ENCODE measurements around the gene ZNF787. TPM values are rescaled to one million over a fixed set of nuclear protein-coding genes. Genes with fewer than 3 reads are reported as not detected.
A peak's percentile ranks its signal among the peaks of the same experiment; 100 is the strongest.

The ZNF787 gene
- total RNA-seq, 3 donors from 2014 or later: 49.1 to 61.2 (median 56.1) TPM

GRCh38 chr19:56114778-56115110 is 6.4 kb downstream of the ZNF787 start:
- DNase-seq (no peak), ATAC-seq (no peak)
- intact Hi-C loops (cut with DNase I, micrococcal nuclease): no loop called here
- Histone ChIP-seq H3K36me3 (ENCODE audit: low read depth) (no peaks in the 10 kb centered on the region), H3K9me3 (no peaks in the 10 kb centered on the region), H3K4me1 (ENCODE audit: low read depth) (peaks cover 66% of the 10 kb centered on the region), H3K4me3 (no peak overlapping the region)
- no peak for TF ChIP-seq CTCF (IDR thresholded peaks at IDR 0.05)

- Histone ChIP-seq H3K4me1 (ENCODE audit: low read depth) (peaks cover 64% of the 10 kb centered on the region), H3K9me3 (no peaks in the 10 kb centered on the region), H3K4me3 (no peak overlapping the region), H3K36me3 (ENCODE audit: low read depth) (no peaks in the 10 kb centered on the region)
- intact Hi-C loops (cut with DNase I, micrococcal nuclease): no loop called here
- no peak for ATAC-seq
- DNase-seq: no peak
- TF ChIP-seq CTCF (IDR thresholded peaks at IDR 0.05): no peak
Measured at GRCh38 chr19:56114051-56114777, 6.9 kb downstream of the ZNF787 start.

GRCh38 chr19:56113074-56113632 is 7.9 kb downstream of the ZNF787 start:
- DNase-seq (no peak), ATAC-seq (no peak)
- Histone ChIP-seq H3K4me3 (no peak overlapping the region), H3K4me1 (ENCODE audit: low read depth) (peaks cover 62% of the 10 kb centered on the region), H3K9me3 (no peaks in the 10 kb centered on the region), H3K36me3 (ENCODE audit: low read depth) (no peaks in the 10 kb centered on the region)
- TF ChIP-seq CTCF (IDR thresholded peaks at IDR 0.05): no peak
- intact Hi-C loops (cut with DNase I, micrococcal nuclease): no loop called here

GRCh38 chr19:56112313-56112709 is 8.8 kb downstream of the ZNF787 start:
- Histone ChIP-seq H3K9me3 (no peaks in the 10 kb centered on the region), H3K36me3 (ENCODE audit: low read depth) (no peaks in the 10 kb centered on the region), H3K4me1 (ENCODE audit: low read depth) (peaks cover 60% of the 10 kb centered on the region), H3K4me3 (no peak overlapping the region)
- intact Hi-C loops (cut with DNase I, micrococcal nuclease): no loop called here
- TF ChIP-seq CTCF (IDR thresholded peaks at IDR 0.05): no peak
- no peak for ATAC-seq
- no peak for DNase-seq

GRCh38 chr19:56111601-56112312 is 9.3 kb downstream of the ZNF787 start:
- ATAC-seq: peak; percentile 85
- peaks cover 61% of the 10 kb centered on the region for H3K4me1 ChIP-seq (ENCODE audit: low read depth)
- no peak overlapping the region for H3K4me3 ChIP-seq

More at GRCh38 chr19:56111601-56112312, 9.3 kb downstream of the ZNF787 start:
- peak; percentile 74 to 83 (median 80) for DNase-seq
- TF ChIP-seq CTCF (IDR thresholded peaks at IDR 0.05): no peak
- no peaks in the 10 kb centered on the region for H3K36me3 ChIP-seq (ENCODE audit: low read depth)
- intact Hi-C loops (cut with DNase I, micrococcal nuclease): no loop called here
- H3K9me3 ChIP-seq: no peaks in the 10 kb centered on the region

All from mucosa of descending colon (tissue), 3 donors.